Stimulated activated naive CD4-positive, alpha-beta T cell (primary cell): ENCODE results near the gene UNC5A.

Experiments used
- DNase-seq, 6 experiments: peaks; one replicate each; lab custom pipeline; 2025; lab: John Stamatoyannopoulos, UW

UNC5A gene

GRCh38 chr5:176880366-176881020 lies 70.1 kb downstream of the UNC5A start:
- no peak for DNase-seq

- DNase-seq, result no peak
Measured at GRCh38 chr5:176881021-176881749, 70.8 kb downstream of the UNC5A start.

GRCh38 chr5:176881816-176882566 lies 71.6 kb downstream of the UNC5A start:
- DNase-seq, result no peak

- no peak for DNase-seq
Measured at GRCh38 chr5:176882567-176882903, 72.2 kb downstream of the UNC5A start.

- no peak for DNase-seq
Measured at GRCh38 chr5:176883700-176884570, 73.6 kb downstream of the UNC5A start.

- no peak for DNase-seq
Measured at GRCh38 chr5:176884571-176884890, 74.2 kb downstream of the UNC5A start.

- no peak for DNase-seq
Measured at GRCh38 chr5:176886336-176887251, 76.2 kb downstream of the UNC5A start.

- DNase-seq, result no peak
Measured at GRCh38 chr5:176887252-176887849, 77.0 kb downstream of the UNC5A start.

GRCh38 chr5:176888016-176888864 lies 77.9 kb downstream of the UNC5A start:
- no peak for DNase-seq

- no peak for DNase-seq
Measured at GRCh38 chr5:176888865-176889165, 78.5 kb downstream of the UNC5A start.

GRCh38 chr5:176889321-176890280 lies 79.2 kb downstream of the UNC5A start:
- DNase-seq, result no peak

GRCh38 chr5:176890455-176891330 lies 80.3 kb downstream of the UNC5A start:
- DNase-seq, result no peak

- no peak for DNase-seq
Measured at GRCh38 chr5:176891331-176891958, 81.1 kb downstream of the UNC5A start.

GRCh38 chr5:176892663-176893062 lies 82.3 kb downstream of the UNC5A start:
- DNase-seq, result no peak

GRCh38 chr5:176894298-176894697 lies 83.9 kb downstream of the UNC5A start:
- no peak for DNase-seq

GRCh38 chr5:176895831-176896230 lies 85.5 kb downstream of the UNC5A start:
- no peak for DNase-seq

- no peak for DNase-seq
Measured at GRCh38 chr5:176897263-176897662, 86.9 kb downstream of the UNC5A start.
